ENCODE results near the gene FGF5. TPM values are rescaled to one million over a fixed set of nuclear protein-coding genes. Genes with fewer than 3 reads are reported as not detected.

FGF5 gene
- total RNA-seq, 1 experiment from 2014 or later = not detected

DNA sequence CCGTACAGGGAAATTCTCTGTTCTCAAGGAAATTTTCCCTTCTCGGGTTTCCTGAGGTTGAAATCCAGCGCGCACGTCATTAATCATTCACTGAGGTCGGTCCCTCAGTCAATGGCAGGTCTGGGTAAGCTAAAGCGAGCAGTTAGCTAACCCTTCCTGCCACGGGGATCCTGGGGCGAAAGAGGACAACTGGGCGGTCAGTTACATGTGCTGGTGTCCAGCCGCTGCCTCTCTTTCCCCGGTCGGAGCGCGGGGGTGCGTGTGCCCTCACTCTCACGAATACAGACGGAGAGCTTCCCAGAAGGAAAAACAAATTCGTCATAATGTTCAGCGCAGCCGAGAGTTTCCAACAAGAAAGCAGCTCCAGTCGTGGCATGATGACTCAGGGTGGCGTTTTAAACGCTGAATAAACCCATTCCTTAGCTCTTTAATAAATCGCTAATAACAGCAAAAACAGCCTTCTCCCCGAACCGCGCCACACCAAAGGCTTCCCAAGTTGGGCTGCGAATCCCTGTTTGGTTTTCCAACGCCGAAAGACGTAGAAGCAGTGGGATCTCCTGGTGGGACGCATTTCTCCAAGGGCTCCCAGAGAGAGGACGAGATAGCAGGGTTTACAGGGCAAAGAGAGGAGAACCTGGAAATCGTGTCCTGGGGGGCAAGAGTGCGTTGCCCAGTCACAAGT, 752 bp upstream of the FGF5 start:
- H4K20me1 ChIP-seq (ENCODE audit: insufficient read depth) = no peaks in the 10 kb centered on the region
- H3K4me1 ChIP-seq (ENCODE audit: control insufficient read depth in 1 of 2, insufficient read depth in 2 of 2, low read length in 2 of 2) = no peaks in the 10 kb centered on the region
- CTCF ChIA-PET = no interaction called here
- TF ChIP-seq CBX3 (IDR thresholded peaks at IDR 0.05; ENCODE audit: low read depth) = no peak
- TF ChIP-seq, protein P1, sequence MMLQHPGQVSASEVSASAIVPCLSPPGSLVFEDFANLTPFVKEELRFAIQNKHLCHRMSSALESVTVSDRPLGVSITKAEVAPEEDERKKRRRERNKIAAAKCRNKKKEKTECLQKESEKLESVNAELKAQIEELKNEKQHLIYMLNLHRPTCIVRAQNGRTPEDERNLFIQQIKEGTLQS (IDR thresholded peaks at IDR 0.05) = no peak
- no peak for TF ChIP-seq POLR2AphosphoS5 (IDR thresholded peaks at IDR 0.05; ENCODE audit: low read depth, low read length)
- TF ChIP-seq, protein P2, sequence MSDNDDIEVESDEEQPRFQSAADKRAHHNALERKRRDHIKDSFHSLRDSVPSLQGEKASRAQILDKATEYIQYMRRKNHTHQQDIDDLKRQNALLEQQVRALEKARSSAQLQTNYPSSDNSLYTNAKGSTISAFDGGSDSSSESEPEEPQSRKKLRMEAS (IDR thresholded peaks at IDR 0.05) = no peak
- no peak for TF ChIP-seq ELF1 (IDR thresholded peaks at IDR 0.05; ENCODE audit: borderline replicate concordance, low read depth)
- no peak for TF ChIP-seq REST (IDR thresholded peaks at IDR 0.05; ENCODE audit: low read depth)
- no peak for TF ChIP-seq EGR1 (IDR thresholded peaks at IDR 0.05; ENCODE audit: low read depth)
- TF ChIP-seq FOSL1 (IDR thresholded peaks at IDR 0.05; ENCODE audit: low read depth) = no peak
- TF ChIP-seq ZFX (IDR thresholded peaks at IDR 0.05) = no peak
- TF ChIP-seq, protein P3, sequence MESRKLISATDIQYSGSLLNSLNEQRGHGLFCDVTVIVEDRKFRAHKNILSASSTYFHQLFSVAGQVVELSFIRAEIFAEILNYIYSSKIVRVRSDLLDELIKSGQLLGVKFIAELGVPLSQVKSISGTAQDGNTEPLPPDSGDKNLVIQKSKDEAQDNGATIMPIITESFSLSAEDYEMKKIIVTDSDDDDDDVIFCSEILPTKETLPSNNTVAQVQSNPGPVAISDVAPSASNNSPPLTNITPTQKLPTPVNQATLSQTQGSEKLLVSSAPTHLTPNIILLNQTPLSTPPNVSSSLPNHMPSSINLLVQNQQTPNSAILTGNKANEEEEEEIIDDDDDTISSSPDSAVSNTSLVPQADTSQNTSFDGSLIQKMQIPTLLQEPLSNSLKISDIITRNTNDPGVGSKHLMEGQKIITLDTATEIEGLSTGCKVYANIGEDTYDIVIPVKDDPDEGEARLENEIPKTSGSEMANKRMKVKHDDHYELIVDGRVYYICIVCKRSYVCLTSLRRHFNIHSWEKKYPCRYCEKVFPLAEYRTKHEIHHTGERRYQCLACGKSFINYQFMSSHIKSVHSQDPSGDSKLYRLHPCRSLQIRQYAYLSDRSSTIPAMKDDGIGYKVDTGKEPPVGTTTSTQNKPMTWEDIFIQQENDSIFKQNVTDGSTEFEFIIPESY (IDR thresholded peaks at IDR 0.05; ENCODE audit: extremely low read depth, insufficient replicate concordance, low read length) = no peak
- no peaks in the 10 kb centered on the region for H3K36me3 ChIP-seq (ENCODE audit: control insufficient read depth in 1 of 2, insufficient read depth in 2 of 2, low read length in 2 of 2)
- no peaks in the 10 kb centered on the region for H3K79me2 ChIP-seq (ENCODE audit: insufficient read depth, low read length)
- no peak for ATAC-seq
- H3K9ac ChIP-seq (ENCODE audit: low read length) = no peak overlapping the region
- no peak overlapping the region for H3K27ac ChIP-seq (ENCODE audit: low read depth, low read length)
- no peak overlapping the region for H3K4me3 ChIP-seq (replicated peaks in 1 of 2; ENCODE audit: low read depth in 1 of 2, low read length in 2 of 2)
- POLR2A ChIA-PET = no interaction called here
- intact Hi-C loops (cut with micrococcal nuclease) = no loop called here
- no peak overlapping the region for H3K4me2 ChIP-seq (ENCODE audit: low read length)
- no peaks in the 10 kb centered on the region for H3K9me2 ChIP-seq (ENCODE audit: insufficient read depth)
- peaks cover 43% of the 10 kb centered on the region for H3K27me3 ChIP-seq (ENCODE audit: insufficient read depth, low read length)
- no peak overlapping the region for H2AFZ ChIP-seq (ENCODE audit: low read depth, low read length, poor library complexity, severe bottlenecking)
- no peak for DNase-seq (ENCODE audit: low read depth, low spot score)
- RAD21 ChIA-PET (ENCODE audit: low non-redundant PET in 1 of 2, low total read pairs in 2 of 2, uncharacterized antibody in 2 of 2, unreplicated experiment in 2 of 2) = no interaction called here
- no TSS peak for BruUV-seq (replicated peaks)
- no peaks in the 10 kb centered on the region for H3K9me3 ChIP-seq (ENCODE audit: control insufficient read depth in 1 of 2, insufficient read depth in 1 of 2, low read depth in 1 of 2, low read length in 2 of 2)
